Measurements from ENCODE around the gene DTNA. TPM values are rescaled to one million over a fixed set of nuclear protein-coding genes. Genes with fewer than 3 reads are reported as not detected.

DTNA gene
- total RNA-seq, 3 donors from 2014 or later (not counting 1 experiment from before 2014, with no cell fraction given): 0.33 TPM; not detected in 2

DNA sequence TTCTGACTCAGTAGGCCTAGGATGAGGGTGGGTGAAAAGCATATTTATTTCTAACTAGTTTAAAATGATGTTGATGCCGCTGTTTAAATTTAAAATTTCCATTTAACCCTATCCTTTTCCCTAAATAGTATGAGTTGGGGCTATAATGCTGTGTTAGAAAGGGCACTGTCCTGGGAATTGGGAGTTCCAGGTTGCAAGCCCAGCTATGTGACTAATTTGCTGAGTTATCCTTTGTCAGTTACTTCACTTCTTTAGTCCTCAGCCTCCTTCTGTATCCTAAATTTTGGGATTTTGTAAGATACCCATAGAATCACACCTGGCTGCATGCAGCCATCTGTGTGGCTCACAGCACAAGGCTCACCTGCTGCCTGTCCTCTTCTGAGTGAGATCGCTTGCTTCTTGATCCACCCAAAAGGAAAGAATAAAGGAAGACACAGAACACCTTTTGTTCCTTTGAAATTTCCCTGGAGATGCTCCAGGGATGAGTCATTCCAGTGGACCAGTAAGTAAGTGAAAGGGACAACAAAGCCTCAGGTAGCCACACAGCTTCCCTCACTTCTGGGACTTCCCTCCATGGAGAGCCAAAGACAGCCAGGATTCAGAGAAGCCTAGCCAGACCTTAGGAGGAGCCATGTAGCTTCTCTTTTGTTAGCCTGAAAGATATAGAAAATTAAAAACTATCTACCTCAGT is 97.2 kb downstream of the DTNA start:
- Histone ChIP-seq H3K4me1 (ENCODE audit: control insufficient read depth, insufficient read depth, low read length) (peaks cover 5% of the 10 kb centered on the region), H3K4me3 (ENCODE audit: low read length) (no peak overlapping the region), H3K27me3 (ENCODE audit: control insufficient read depth, insufficient read depth, low read length) (no peaks in the 10 kb centered on the region), H3K9me3 (ENCODE audit: control insufficient read depth, insufficient read depth, low read length) (no peaks in the 10 kb centered on the region), H3K27ac (ENCODE audit: low read length) (no peak overlapping the region), H3K36me3 (ENCODE audit: control insufficient read depth, insufficient read depth, low read length) (no peaks in the 10 kb centered on the region)
- ATAC-seq (no peak), DNase-seq (no peak)
- 94% methylated on average over 1 of the region's 2 CpGs for WGBS (ENCODE audit: insufficient coverage)
- intact Hi-C loops (cut with micrococcal nuclease): no loop called here
- no peak overlapping the region for H3K27ac Mint-ChIP-seq
- no peaks in the 10 kb centered on the region for H3K9me3 Mint-ChIP-seq
- peaks cover 0 to 8% of the 10 kb centered on the region in 2 donors for H3K27me3 Mint-ChIP-seq (ENCODE audit: low read depth in 2 of 2)
- no peaks in the 10 kb centered on the region for H3K36me3 Mint-ChIP-seq
- TF ChIP-seq, protein P1, sequence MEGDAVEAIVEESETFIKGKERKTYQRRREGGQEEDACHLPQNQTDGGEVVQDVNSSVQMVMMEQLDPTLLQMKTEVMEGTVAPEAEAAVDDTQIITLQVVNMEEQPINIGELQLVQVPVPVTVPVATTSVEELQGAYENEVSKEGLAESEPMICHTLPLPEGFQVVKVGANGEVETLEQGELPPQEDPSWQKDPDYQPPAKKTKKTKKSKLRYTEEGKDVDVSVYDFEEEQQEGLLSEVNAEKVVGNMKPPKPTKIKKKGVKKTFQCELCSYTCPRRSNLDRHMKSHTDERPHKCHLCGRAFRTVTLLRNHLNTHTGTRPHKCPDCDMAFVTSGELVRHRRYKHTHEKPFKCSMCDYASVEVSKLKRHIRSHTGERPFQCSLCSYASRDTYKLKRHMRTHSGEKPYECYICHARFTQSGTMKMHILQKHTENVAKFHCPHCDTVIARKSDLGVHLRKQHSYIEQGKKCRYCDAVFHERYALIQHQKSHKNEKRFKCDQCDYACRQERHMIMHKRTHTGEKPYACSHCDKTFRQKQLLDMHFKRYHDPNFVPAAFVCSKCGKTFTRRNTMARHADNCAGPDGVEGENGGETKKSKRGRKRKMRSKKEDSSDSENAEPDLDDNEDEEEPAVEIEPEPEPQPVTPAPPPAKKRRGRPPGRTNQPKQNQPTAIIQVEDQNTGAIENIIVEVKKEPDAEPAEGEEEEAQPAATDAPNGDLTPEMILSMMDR (IDR thresholded peaks at IDR 0.05): no peak
- H3K4me1 Mint-ChIP-seq: peaks cover 18 to 26% of the 10 kb centered on the region in 2 donors
- no peak overlapping the region for H3K4me3 Mint-ChIP-seq

- Histone ChIP-seq H3K27ac (ENCODE audit: low read length) (no peak overlapping the region), H3K36me3 (ENCODE audit: control insufficient read depth, insufficient read depth, low read length) (no peaks in the 10 kb centered on the region), H3K27me3 (ENCODE audit: control insufficient read depth, insufficient read depth, low read length) (no peaks in the 10 kb centered on the region), H3K4me1 (ENCODE audit: control insufficient read depth, insufficient read depth, low read length) (peaks cover 5% of the 10 kb centered on the region), H3K9me3 (ENCODE audit: control insufficient read depth, insufficient read depth, low read length) (no peaks in the 10 kb centered on the region), H3K4me3 (ENCODE audit: low read length) (no peak overlapping the region)
- TF ChIP-seq, protein P1 (IDR thresholded peaks at IDR 0.05): no peak
- Mint-ChIP-seq H3K4me3 (no peak overlapping the region), H3K4me1 (peaks cover 18 to 26% of the 10 kb centered on the region in 2 donors), H3K27me3 (ENCODE audit: low read depth in 2 of 2) (peaks cover 0 to 5% of the 10 kb centered on the region in 2 donors), H3K27ac (no peak overlapping the region), H3K36me3 (no peaks in the 10 kb centered on the region), H3K9me3 (no peaks in the 10 kb centered on the region)
- no peak for ATAC-seq
- intact Hi-C loops (cut with micrococcal nuclease): no loop called here
- no CpG with 5 or more reads among the region's 1 CpG for WGBS (ENCODE audit: insufficient coverage)
- DNase-seq: no peak
Measured at GRCh38 chr18:34808389-34808788, 98.3 kb downstream of the DTNA start.

- TF ChIP-seq, protein P1 (IDR thresholded peaks at IDR 0.05): peak; percentile 20
- peaks cover 5% of the 10 kb centered on the region for H3K4me1 ChIP-seq (ENCODE audit: control insufficient read depth, insufficient read depth, low read length)
- intact Hi-C loops (cut with micrococcal nuclease): no loop called here
- no peak overlapping the region for H3K27ac ChIP-seq (ENCODE audit: low read length)
- H3K36me3 ChIP-seq (ENCODE audit: control insufficient read depth, insufficient read depth, low read length): no peaks in the 10 kb centered on the region
- 85% methylated on average over 5 of the region's 6 CpGs for WGBS (ENCODE audit: insufficient coverage)
- H3K27me3 ChIP-seq (ENCODE audit: control insufficient read depth, insufficient read depth, low read length): no peaks in the 10 kb centered on the region
- ATAC-seq (no peak), DNase-seq (no peak)
- Mint-ChIP-seq H3K9me3 (no peaks in the 10 kb centered on the region), H3K4me3 (no peak overlapping the region), H3K36me3 (no peaks in the 10 kb centered on the region), H3K4me1 (peaks cover 18% of the 10 kb centered on the region in 2 donors), H3K27me3 (ENCODE audit: low read depth in 2 of 2) (no peaks in the 10 kb centered on the region), H3K27ac (no peak overlapping the region)
- no peaks in the 10 kb centered on the region for H3K9me3 ChIP-seq (ENCODE audit: control insufficient read depth, insufficient read depth, low read length)
- no peak overlapping the region for H3K4me3 ChIP-seq (ENCODE audit: low read length)
Measured at GRCh38 chr18:34809451-34810072, 99.5 kb downstream of the DTNA start.

Data from natural killer cell (primary cell).